Esophagus squamous epithelium (tissue), 5 donors: ENCODE results near the gene WWOX. TPM values are rescaled to one million over a fixed set of nuclear protein-coding genes. Genes with fewer than 3 reads are reported as not detected.

Experiments used
- DNase-seq: peaks from one replicate; lab custom pipeline; 2025; lab: John Stamatoyannopoulos, UW
- H3K27ac ChIP-seq, 4 donors: fragments of 200-600 bp; sonication (generic); one replicate each; pipeline ENCODE4 v1.5.1; 2016 to 2019; ENCODE audit warnings: mild to moderate bottlenecking in 1 of 4
- H3K27me3 ChIP-seq, 4 donors: fragments of 200-600 bp; sonication (generic); 1 replicate in 3 of 4; 2 replicates in 1 of 4; pipeline versions ENCODE4 v1.5.1 to v1.6.0; 2017 to 2021; ENCODE audit warnings: antibody characterized with exemption in 1 of 4
- H3K36me3 ChIP-seq, 3 donors: fragments of 200-600 bp; sonication (generic); one replicate each; pipeline ENCODE4 v1.5.1; 2016 to 2019
- H3K4me1 ChIP-seq, 3 donors: fragments of 200-600 bp; sonication (generic); one replicate each; pipeline ENCODE4 v1.5.1; 2017 to 2019
- H3K4me3 ChIP-seq, 4 donors: fragments of 200-600 bp; sonication (generic); 1 replicate in 3 of 4; 2 replicates in 1 of 4; pipeline ENCODE4 v1.5.1; 2016 to 2019; ENCODE audit warnings: mild to moderate bottlenecking in 2 of 4, moderate library complexity in 1 of 4
- H3K9me3 ChIP-seq, 3 donors: fragments of 200-600 bp; sonication (generic); one replicate each; pipeline ENCODE4 v1.5.1; 2016 to 2019
- CTCF ChIP-seq, 6 experiments: fragments of 450-650 bp in 4 of 6; fragments of 200-600 bp in 2 of 6; sonication (generic) in 2 of 6; IDR thresholded peaks; one replicate each; pipeline ENCODE4 v1.5.1; 2016 to 2019; ENCODE audit warnings: antibody characterized with exemption in 6 of 6, mild to moderate bottlenecking in 4 of 6, moderate library complexity in 4 of 6
- POLR2A ChIP-seq, 4 donors: fragments of 450-650 bp; IDR thresholded peaks; one replicate each; pipeline ENCODE4 v1.6.1; 2017; ENCODE audit warnings: antibody characterized with exemption in 4 of 4, mild to moderate bottlenecking in 4 of 4, moderate library complexity in 3 of 4
- WGBS, 2 donors: methylation state at CpG; one replicate each; pipeline ENCODE4 v1.1.5; 2018; 5-methylcytosine and 5-hydroxymethylcytosine counted together
- intact Hi-C: fragments of 100-400 bp; cut with DNase I; formaldehyde crosslinking; loops from one replicate; pipeline ENCODE4 v1.15.0; 2022
- total RNA-seq, 4 donors: library from RNA; depleted of rRNA; stranded (reverse); fragments of >200 nt; gene quantifications; one replicate each; pipeline ENCODE4 v1.1.0, GENCODE V29; 2016
- donor health status: DM: yes; HTN: yes; CAD: no.

Gene WWOX
- total RNA-seq, 4 donors from 2014 or later: 20.9 to 31.1 (median 27.5) TPM

DNA sequence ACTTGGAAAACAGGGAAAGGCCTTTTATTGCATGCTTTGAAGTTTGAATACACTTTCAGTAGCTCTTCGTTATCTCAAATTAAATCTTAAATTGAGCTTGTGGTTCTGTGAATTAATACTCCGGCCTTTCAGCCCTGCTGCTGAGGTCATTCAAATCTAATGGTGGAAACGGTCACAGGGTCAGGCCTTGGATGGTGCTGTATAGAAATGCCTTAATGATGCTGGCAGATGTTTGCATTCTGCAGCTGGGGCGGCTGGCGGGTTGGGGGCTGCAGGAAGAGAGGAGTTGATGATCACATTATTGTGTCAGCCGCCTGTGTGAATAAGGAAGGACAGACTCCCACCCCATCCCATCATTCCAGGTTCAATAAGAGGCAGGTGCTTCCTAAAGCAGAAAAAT, 723.6 kb downstream of the WWOX start:
- Histone ChIP-seq H3K27ac (no peak overlapping the region), H3K27me3 (no peaks in the 10 kb centered on the region), H3K9me3 (no peaks in the 10 kb centered on the region), H3K4me1 (peaks cover 0 to 5% (median 2%) of the 10 kb centered on the region in 3 donors), H3K36me3 (no peaks in the 10 kb centered on the region), H3K4me3 (no peak overlapping the region)
- TF ChIP-seq CTCF (IDR thresholded peaks at IDR 0.05) (no peak), POLR2A (IDR thresholded peaks at IDR 0.05) (no peak)
- intact Hi-C loops: no loop called here
- no peak for DNase-seq
- WGBS, 2 donors: 75 to 79% methylated on average over 6 of the region's 6 CpGs

GRCh38 chr16:78829280-78829679, 729.8 kb downstream of the WWOX start:
- no peak overlapping the region for H3K4me3 ChIP-seq
- intact Hi-C loops: no loop called here
- no peak overlapping the region for H3K27ac ChIP-seq
- H3K27me3 ChIP-seq: no peaks in the 10 kb centered on the region
- DNase-seq: no peak
- H3K36me3 ChIP-seq: no peaks in the 10 kb centered on the region
- no peaks in the 10 kb centered on the region for H3K9me3 ChIP-seq
- TF ChIP-seq CTCF (IDR thresholded peaks at IDR 0.05) (no peak), POLR2A (IDR thresholded peaks at IDR 0.05) (no peak)
- no peaks in the 10 kb centered on the region for H3K4me1 ChIP-seq
- WGBS, 2 donors: 84 to 100% methylated on average over 1 of the region's 1 CpG

GRCh38 chr16:78830599-78830998, 731.1 kb downstream of the WWOX start:
- no peaks in the 10 kb centered on the region for H3K27me3 ChIP-seq
- TF ChIP-seq CTCF (IDR thresholded peaks at IDR 0.05) (no peak), POLR2A (IDR thresholded peaks at IDR 0.05) (no peak)
- WGBS, 2 donors: 84 to 88% methylated on average over 7 to 9 of the region's 9 CpGs
- H3K4me1 ChIP-seq: no peaks in the 10 kb centered on the region
- H3K36me3 ChIP-seq: no peaks in the 10 kb centered on the region
- no peak overlapping the region for H3K4me3 ChIP-seq
- no peak overlapping the region for H3K27ac ChIP-seq
- no peaks in the 10 kb centered on the region for H3K9me3 ChIP-seq
- intact Hi-C loops: no loop called here
- DNase-seq: no peak

DNA sequence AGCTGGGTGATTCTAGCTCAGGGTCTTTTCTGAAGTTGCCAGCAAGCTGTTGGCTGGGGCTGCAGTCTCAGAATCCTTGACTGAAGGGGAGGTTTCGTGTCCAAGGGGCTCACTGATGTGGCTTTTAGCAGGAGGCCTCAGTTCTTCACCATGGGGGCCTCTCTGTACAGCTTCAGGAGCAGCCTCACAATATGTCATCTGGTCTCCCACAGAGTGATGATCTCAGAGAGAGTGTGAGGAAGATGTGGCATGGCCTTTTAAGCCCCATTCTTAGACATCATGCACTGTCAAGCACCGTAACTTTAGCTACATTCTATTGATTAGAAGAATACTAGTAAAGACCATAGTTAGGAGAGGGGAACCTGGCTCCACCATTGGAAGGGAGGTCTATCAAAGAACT, 732.6 kb downstream of the WWOX start:
- intact Hi-C loops: no loop called here
- no peaks in the 10 kb centered on the region for H3K36me3 ChIP-seq
- H3K27ac ChIP-seq: no peak overlapping the region
- TF ChIP-seq CTCF (IDR thresholded peaks at IDR 0.05) (no peak), POLR2A (IDR thresholded peaks at IDR 0.05) (no peak)
- no peak for DNase-seq
- no peak overlapping the region for H3K4me3 ChIP-seq
- 80 to 100% methylated on average over 1 to 2 of the region's 2 CpGs for WGBS, 2 donors
- no peaks in the 10 kb centered on the region for H3K4me1 ChIP-seq
- H3K9me3 ChIP-seq: no peaks in the 10 kb centered on the region
- no peaks in the 10 kb centered on the region for H3K27me3 ChIP-seq

GRCh38 chr16:78836802-78837491, 737.5 kb downstream of the WWOX start:
- Histone ChIP-seq H3K9me3 (no peaks in the 10 kb centered on the region), H3K27ac (no peak overlapping the region), H3K27me3 (no peaks in the 10 kb centered on the region), H3K36me3 (no peaks in the 10 kb centered on the region), H3K4me3 (no peak overlapping the region), H3K4me1 (no peaks in the 10 kb centered on the region)
- intact Hi-C loops: no loop called here
- no peak for DNase-seq
- no peak for TF ChIP-seq POLR2A (IDR thresholded peaks at IDR 0.05)
- no peak for TF ChIP-seq CTCF (IDR thresholded peaks at IDR 0.05)
- 83 to 88% methylated on average over 8 of the region's 8 CpGs for WGBS, 2 donors
